Heart left ventricle (tissue), 16 donors: ENCODE results near the gene ERBIN. TPM values are rescaled to one million over a fixed set of nuclear protein-coding genes. Genes with fewer than 3 reads are reported as not detected.
"Not testable (repeated sequence)": the region's sequence is repeated elsewhere in the genome, so short reads cannot be mapped to it uniquely, and the experiment has no call there.

Source experiments
- ATAC-seq, 4 donors: fragments of 200-7000 bp; cut with Tn5 transposase; one replicate each; pipeline ENCODE4 v1.9.1; 2020 to 2022; ENCODE audit warnings: moderate library complexity in 4 of 4, mild to moderate bottlenecking in 3 of 4, moderate number of reproducible peaks in 1 of 4
- DNase-seq, 5 donors: peaks; one replicate each; pipeline ENCODE4 v3.0.0-alpha.2; 2020
- H3K27ac ChIP-seq, 12 donors: fragments of 200-600 bp; sonication (generic) in 4 of 12; one replicate each; pipeline versions ENCODE4 v1.5.0 to v1.8.0; 2016 to 2022; ENCODE audit warnings: mild to moderate bottlenecking in 2 of 12
- H3K27me3 ChIP-seq, 9 donors: fragments of 200-600 bp; sonication (generic) in 2 of 9; one replicate each; pipeline versions ENCODE4 v1.5.1 to v1.8.0; 2016 to 2022; ENCODE audit warnings: mild to moderate bottlenecking in 3 of 9
- H3K36me3 ChIP-seq, 9 donors: fragments of 200-600 bp; sonication (generic) in 2 of 9; one replicate each; pipeline versions ENCODE4 v1.5.0 to v1.8.0; 2018 to 2022; ENCODE audit warnings: mild to moderate bottlenecking in 2 of 9
- H3K4me1 ChIP-seq, 12 donors: fragments of 200-600 bp; sonication (generic) in 4 of 12; one replicate each; pipeline versions ENCODE4 v1.5.0 to v1.8.0; 2016 to 2022; ENCODE audit warnings: mild to moderate bottlenecking in 3 of 12
- H3K4me3 ChIP-seq, 12 donors: fragments of 200-600 bp; sonication (generic) in 4 of 12; one replicate each; pipeline versions ENCODE4 v1.5.0 to v1.8.0; 2017 to 2022; ENCODE audit warnings: mild to moderate bottlenecking in 9 of 12, moderate library complexity in 4 of 12
- H3K9me3 ChIP-seq, 12 donors: fragments of 200-600 bp; sonication (generic) in 4 of 12; one replicate each; pipeline versions ENCODE4 v1.5.0 to v1.8.0; 2016 to 2022; ENCODE audit warnings: mild to moderate bottlenecking in 1 of 12
- CTCF ChIP-seq, 12 donors: fragments of 200-600 bp; sonication (generic) in 4 of 12; IDR thresholded peaks; one replicate each; pipeline versions ENCODE4 v1.5.0 to v1.8.0; 2018 to 2022; ENCODE audit warnings: antibody characterized with exemption in 12 of 12, mild to moderate bottlenecking in 5 of 12
- POLR2A ChIP-seq, 2 donors: fragments of 450-650 bp; IDR thresholded peaks; one replicate each; pipeline ENCODE4 v1.6.1; 2017; ENCODE audit warnings: antibody characterized with exemption in 2 of 2, mild to moderate bottlenecking in 2 of 2, moderate library complexity in 2 of 2
- WGBS, 4 donors: extraction: QIAGEN DNeasy Blood & Tissue Kit in 2 of 4; methylation state at CpG; one replicate each; pipeline versions ENCODE4 v1.1.5 to v1.1.7; 2013 to 2018; 5-methylcytosine and 5-hydroxymethylcytosine counted together
- intact Hi-C, 10 donors: fragments of 100-400 bp; cut with DNase I; formaldehyde crosslinking; loops; one replicate each; pipeline versions ENCODE4 v1.11.1 to v1.14.2; 2022
- polyA plus RNA-seq, 2 donors: library from polyadenylated mRNA; stranded (reverse); fragments of 200-250 nt; gene quantifications; one replicate each; pipeline ENCODE4 v1.2.3, GENCODE V29; 2013
- total RNA-seq, 9 donors: library from RNA; depleted of rRNA in 2 of 9; stranded (reverse); fragments of >200 nt in 2 of 9; fragmentation: NEBNext Ultra II Directional in 3 of 9; extraction: Animal tissue kit (Norgen Biotek cat#: 25700) in 3 of 9; gene quantifications; one replicate each; pipeline versions ENCODE4 v1.1.0 to v1.2.4, GENCODE V29; 2016 to 2023
- donor health status: ischemic (EF 13 %, LVEDD 7.1; RV severe dilation, severe dysfunction).
- donor health status: healthy with polysubstance abuse.
- donor health status: DM: no; HTN: yes; CAD: no.
- donor health status: DM: no; HTN: no; CAD: no.
- donor health status: ischemic (EF 25% LVEDD 6.9; RV normal size, moderate dysfunction).
- donor health status: ischemic (EF 25% LVEDD 5.7; RV mildly dilated, moderate dysfunction).
- donor health status: healthy.
- donor health status: DM: yes; HTN: yes; CAD: no.
- donor health status: ischemic (EF 35%, LVEDD 5.7; RV mildly dilated, moderate dysfunction).
- donor health status: nonischemic (EF 11% LVEDD 7.7; RV severe dilation, severe dysfunction).
- donor health status: DM: yes; HTN: yes; CAD: no.
- donor health status: PGD.
- donor health status: ischemic (EF 29% LVEDD 5.4; RV normal size, mild dysfunction).
- donor health status: nonischemic (EF 23%, LVEDD 6.1; RV moderate dilation, normal function).

The ERBIN gene
- total and polyA plus RNA-seq, 11 donors: 6.7 to 59.1 (median 37.5) TPM

GRCh38 chr5:65880496-65881072 is 45.8 kb upstream of the ERBIN start:
- peaks cover 0 to 3% (median 0%) of the 10 kb centered on the region in 12 donors for H3K4me1 ChIP-seq
- DNase-seq: no peak
- no peak for TF ChIP-seq POLR2A (IDR thresholded peaks at IDR 0.05)
- no peak for TF ChIP-seq CTCF (IDR thresholded peaks at IDR 0.05)
- H3K9me3 ChIP-seq: peaks cover 0 to 16% (median 4%) of the 10 kb centered on the region in 12 donors
- no peak overlapping the region for H3K4me3 ChIP-seq
- intact Hi-C loops: no loop called here
- 23 to 28% (median 25%) methylated on average over 3 of the region's 3 CpGs for WGBS, 4 donors
- no peak overlapping the region for H3K27ac ChIP-seq
- no peak for ATAC-seq
- no peaks in the 10 kb centered on the region for H3K36me3 ChIP-seq
- H3K27me3 ChIP-seq: no peaks in the 10 kb centered on the region

- intact Hi-C loops: no loop called here
- Histone ChIP-seq H3K4me3 (no peak overlapping the region), H3K4me1 (peaks cover 0 to 3% (median 0%) of the 10 kb centered on the region in 12 donors), H3K9me3 (peaks cover 0 to 16% (median 4%) of the 10 kb centered on the region in 12 donors), H3K27ac (no peak overlapping the region), H3K27me3 (no peaks in the 10 kb centered on the region), H3K36me3 (no peaks in the 10 kb centered on the region)
- DNase-seq (no peak), ATAC-seq (no peak)
- 62 to 89% (median 77%) methylated on average over 2 of the region's 2 CpGs for WGBS, 4 donors
- no peak for TF ChIP-seq CTCF (IDR thresholded peaks at IDR 0.05)
- TF ChIP-seq POLR2A (IDR thresholded peaks at IDR 0.05): no peak
Observed at GRCh38 chr5:65882278-65882677, 44.1 kb upstream of the ERBIN start.

GRCh38 chr5:65883461-65883860 is 42.9 kb upstream of the ERBIN start:
- ATAC-seq (no peak), DNase-seq (no peak)
- WGBS, 4 donors: 84 to 91% (median 87%) methylated on average over 4 of the region's 4 CpGs
- H3K4me1 ChIP-seq: peaks cover 0 to 3% (median 0%) of the 10 kb centered on the region in 12 donors
- no peaks in the 10 kb centered on the region for H3K27me3 ChIP-seq
- no peak overlapping the region for H3K4me3 ChIP-seq
- intact Hi-C loops: no loop called here
- TF ChIP-seq CTCF (IDR thresholded peaks at IDR 0.05): no peak
- TF ChIP-seq POLR2A (IDR thresholded peaks at IDR 0.05): no peak
- H3K27ac ChIP-seq: no peak overlapping the region
- peaks cover 0 to 8% (median 0%) of the 10 kb centered on the region in 12 donors for H3K9me3 ChIP-seq
- no peaks in the 10 kb centered on the region for H3K36me3 ChIP-seq

GRCh38 chr5:65886387-65886786 is 40.0 kb upstream of the ERBIN start:
- no peak for TF ChIP-seq POLR2A (IDR thresholded peaks at IDR 0.05)
- no peak for TF ChIP-seq CTCF (IDR thresholded peaks at IDR 0.05)
- intact Hi-C loops: no loop called here
- ATAC-seq (no peak), DNase-seq (no peak)
- Histone ChIP-seq H3K27ac (no peak overlapping the region), H3K36me3 (no peaks in the 10 kb centered on the region), H3K27me3 (no peaks in the 10 kb centered on the region), H3K9me3 (peaks cover 0 to 5% (median 0%) of the 10 kb centered on the region in 12 donors), H3K4me3 (no peak overlapping the region), H3K4me1 (no peaks in the 10 kb centered on the region)
- 69 to 76% (median 75%) methylated on average over 7 of the region's 7 CpGs for WGBS, 4 donors

- 86 to 92% (median 90%) methylated on average over 2 of the region's 2 CpGs for WGBS, 4 donors
- H3K9me3 ChIP-seq, H3K36me3 ChIP-seq, intact Hi-C loops, H3K4me3 ChIP-seq, DNase-seq, ATAC-seq, H3K27me3 ChIP-seq, H3K4me1 ChIP-seq, H3K27ac ChIP-seq: not testable (repeated sequence)
Observed at GRCh38 chr5:65892024-65892423, 34.4 kb upstream of the ERBIN start.
